Brain pericyte (primary cell): Measurements from ENCODE around the gene FCRL6.

ENCODE experiments used
- DNase-seq: peaks from one replicate; pipeline ENCODE4 v3.0.0-alpha.2; 2012; ENCODE audit warnings: low read depth, low spot score

Gene FCRL6

DNA sequence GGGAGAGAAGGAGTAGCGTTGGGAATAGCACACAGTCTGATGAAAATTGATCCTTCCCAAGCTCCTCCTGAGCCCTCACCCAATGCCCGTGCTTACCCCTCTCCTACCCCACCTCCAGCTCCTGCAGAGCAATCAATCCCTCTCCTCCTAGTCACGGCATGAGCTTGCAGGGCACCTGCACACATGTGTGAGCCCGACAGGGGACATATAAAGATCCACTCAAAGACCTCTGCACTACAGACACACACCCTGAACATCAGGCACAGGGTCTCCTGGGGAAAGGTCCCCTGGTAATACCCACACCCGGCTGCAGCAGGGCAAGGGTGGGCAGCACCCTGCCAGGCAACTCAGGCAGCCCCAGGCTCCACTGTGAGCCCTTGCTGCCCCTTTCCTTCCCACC lies 59.9 kb downstream of the FCRL6 start:
- no peak for DNase-seq

DNA sequence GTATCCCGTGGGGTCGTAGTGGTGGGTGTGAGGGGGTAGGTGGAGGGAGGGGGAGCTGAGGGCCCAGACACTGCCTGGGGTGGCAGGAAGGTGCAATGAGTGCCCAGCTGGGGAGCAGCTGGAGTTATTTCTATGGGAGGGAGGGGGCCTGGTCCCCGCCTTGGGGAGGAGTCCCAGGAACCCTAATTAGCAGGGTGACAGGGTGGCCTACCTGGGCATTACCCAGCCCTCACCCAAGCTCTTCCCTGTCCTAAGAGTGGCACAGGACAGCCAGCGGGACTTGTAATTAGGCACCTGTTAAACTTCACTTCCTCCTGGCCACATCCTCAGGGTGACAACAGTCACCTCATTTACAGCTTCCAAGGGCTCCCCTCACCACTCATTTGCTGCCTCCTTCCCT lies 60.4 kb downstream of the FCRL6 start, which contains the start of gene VSIG8:
TSS of gene VSIG8 (minus strand) at position 101 of the 400 bp plus-strand sequence. CDS start 136 bp downstream, outside the sequence.
- no peak for DNase-seq

GRCh38 chr1:159864262-159864661 lies 62.1 kb downstream of the FCRL6 start:
- no peak for DNase-seq
